GM21619 (cell line): ENCODE measurements around the gene MELTF.

Source experiments
- ATAC-seq: cut with Tn5 transposase; IDR thresholded peaks from one replicate; pipeline ENCODE4 v1.9.1; 2021; ENCODE audit not compliant: unreplicated experiment

The MELTF gene

GRCh38 chr3:197010556-197011351 lies 18.9 kb downstream of the MELTF start:
- no peak for ATAC-seq

DNA sequence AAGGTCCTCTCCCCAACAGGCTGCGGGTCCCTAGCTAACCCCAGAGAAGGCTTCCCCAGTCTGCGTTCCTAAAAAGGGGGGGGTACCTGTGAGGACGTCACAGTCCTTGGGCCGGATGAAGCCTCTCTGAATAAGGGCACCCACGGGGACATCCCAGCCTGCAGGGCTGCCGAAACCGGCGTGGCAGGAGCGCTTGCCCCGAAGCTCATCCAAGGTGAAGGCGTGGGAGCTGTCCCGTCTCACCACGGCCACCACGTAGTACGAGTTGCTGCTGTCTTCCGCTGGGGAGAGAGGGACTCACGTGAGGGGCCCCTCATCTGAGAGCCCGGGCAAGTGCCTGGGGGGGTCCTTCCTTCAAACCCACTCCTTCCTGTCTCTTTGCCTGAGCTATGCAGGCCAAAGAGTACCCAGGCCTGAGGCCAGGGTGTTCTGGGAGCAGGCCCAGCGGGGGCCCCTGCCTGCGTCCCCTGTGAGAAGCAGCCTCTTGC lies 20.0 kb downstream of the MELTF start:
- ATAC-seq: no peak

GRCh38 chr3:197008436-197009209 lies 21.0 kb downstream of the MELTF start:
- ATAC-seq: no peak

DNA sequence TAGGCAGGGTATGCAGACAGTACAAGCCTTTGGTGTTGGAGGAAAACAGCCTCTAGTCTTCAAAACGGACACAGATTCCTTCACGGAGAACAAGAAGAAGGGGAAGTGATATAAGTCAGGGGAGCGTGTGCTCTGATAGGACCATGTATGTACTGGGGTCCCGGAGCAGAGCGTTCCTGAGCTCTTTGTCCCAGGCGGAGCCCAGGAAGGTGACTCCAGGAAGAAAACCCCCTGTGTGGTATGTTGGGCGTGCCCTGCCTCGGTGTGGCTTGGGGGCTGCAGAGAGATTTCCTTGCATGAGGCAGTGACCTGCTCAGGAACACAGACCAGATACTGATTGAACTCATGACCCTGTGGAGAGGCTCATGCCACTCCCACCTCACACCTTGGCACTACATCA lies 21.7 kb downstream of the MELTF start:
- no peak for ATAC-seq

- no peak for ATAC-seq
Measured at GRCh38 chr3:197007296-197007940, 22.2 kb downstream of the MELTF start.

GRCh38 chr3:197006860-197007259 lies 22.8 kb downstream of the MELTF start:
- no peak for ATAC-seq

DNA sequence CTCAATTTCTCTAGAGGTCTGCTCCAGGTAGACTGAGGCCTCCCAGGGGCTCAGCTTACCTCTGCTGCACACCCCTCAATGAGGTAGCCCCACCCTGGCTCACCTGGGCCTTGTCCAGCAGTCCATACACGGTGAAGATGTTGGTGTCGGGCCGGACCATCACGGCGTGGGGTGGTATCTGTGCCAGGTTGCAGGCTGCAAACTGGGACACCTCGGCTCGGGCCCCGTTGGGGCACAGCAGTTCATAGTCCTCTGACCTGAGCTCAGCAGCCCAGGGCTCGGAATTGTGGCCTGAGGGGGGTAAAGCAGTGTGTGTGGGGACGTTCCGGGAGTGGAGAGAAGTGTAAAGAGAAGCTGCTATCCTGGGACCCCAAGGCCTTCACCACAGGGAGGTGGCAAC lies 23.2 kb downstream of the MELTF start:
- ATAC-seq: no peak

GRCh38 chr3:197003461-197004385 lies 25.9 kb downstream of the MELTF start:
- ATAC-seq: no peak

GRCh38 chr3:197002701-197003454 lies 26.7 kb downstream of the MELTF start:
- ATAC-seq: peak; percentile 65

- peak; percentile 20 for ATAC-seq
Measured at GRCh38 chr3:197001972-197002700, 27.5 kb downstream of the MELTF start.

DNA sequence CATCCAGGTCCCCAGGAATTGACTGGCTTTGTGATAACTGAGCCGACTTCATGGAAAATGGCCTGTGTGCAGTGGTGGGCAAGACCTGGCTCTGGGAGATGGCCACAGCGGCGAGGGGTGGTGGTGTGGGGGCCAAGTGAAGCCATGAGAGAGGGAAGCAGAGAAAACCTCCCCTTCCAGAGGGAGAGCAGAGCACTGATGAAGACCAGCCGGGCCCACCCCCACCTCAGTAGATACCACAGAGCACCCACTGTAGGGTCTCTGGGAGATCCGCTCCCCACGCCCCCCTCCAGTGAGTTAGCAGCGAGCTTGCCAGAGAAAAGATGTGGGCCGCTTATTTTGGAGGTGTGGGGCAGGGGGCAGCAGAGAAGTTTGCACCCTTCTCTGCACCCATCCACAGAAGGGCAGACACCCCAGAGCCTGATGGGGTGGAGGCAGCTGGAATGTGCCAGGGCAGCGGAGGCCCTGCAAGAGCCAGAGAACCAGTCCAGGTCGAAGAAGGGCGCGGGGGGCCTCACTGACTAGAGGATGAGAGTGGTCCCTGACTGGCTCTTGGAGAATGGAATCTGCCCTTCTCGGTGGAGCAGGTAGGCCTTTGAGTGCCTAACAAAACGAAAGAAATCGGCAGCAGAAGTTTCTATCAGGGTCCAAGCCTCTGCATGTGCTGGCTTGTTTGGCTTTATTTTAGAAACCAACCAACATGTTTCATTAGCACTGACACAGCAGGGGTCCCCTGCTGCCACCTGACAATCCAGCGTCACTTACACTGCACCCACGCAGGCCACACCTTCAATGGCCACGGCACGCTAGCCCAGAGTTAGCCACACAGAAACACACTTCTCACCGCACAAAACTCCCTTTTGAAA lies 28.3 kb downstream of the MELTF start:
- ATAC-seq: no peak

DNA sequence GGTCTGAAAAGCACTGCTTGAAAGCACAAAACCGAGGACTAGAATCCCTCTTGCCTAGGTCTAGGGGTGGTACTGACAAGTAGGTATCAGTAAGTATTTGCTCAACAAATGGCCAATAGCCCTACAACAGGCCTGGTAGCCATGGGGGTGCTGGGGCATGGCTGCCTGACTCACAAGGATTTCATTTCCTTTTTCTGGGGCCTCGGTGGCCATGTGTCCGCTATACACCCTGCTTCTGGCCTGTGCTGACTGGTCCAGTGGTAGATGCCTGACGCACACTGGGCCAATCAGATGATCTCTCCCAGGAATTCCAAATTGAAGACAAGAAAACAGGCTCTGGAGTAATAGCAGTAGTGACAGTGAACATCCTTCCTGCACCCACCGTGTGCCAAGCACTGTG lies 29.4 kb downstream of the MELTF start:
- ATAC-seq: no peak

DNA sequence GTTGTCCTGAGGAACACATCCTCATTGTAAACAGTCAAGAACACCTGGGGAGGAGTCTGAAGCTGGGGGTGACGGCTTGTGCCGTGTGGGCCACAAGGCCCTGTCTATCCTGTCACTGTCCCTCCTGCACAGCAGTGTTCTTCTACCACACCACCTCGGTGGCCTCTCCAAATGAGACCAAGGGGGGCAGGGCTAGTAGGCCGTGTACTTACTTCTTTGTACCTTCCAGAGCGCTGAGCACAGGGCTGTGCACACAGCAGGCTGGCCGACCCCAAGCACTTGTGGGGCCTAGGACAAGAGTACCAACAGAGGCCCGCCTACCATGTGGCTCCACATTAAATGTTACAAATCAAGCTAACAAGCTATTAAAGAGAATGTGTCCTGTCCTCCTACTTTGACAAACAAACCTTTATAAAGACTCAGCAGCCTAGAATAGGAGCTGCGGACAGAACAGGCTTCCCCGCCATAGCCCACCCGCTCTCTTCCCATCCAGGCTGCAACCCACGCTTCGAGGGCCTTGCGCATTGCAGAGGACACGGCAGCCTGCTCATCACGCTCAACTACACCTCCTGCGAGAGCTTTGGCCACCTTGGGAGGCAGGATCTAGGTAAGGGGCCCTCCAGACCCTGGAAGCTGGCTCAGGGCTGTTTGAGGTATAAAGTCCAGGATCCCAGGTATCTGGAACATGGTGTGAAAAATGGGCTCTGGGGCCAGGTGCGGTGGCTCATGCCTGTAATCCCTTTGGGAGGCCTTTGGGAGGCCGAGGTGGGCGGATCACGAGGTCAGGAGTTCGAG lies 30.5 kb downstream of the MELTF start:
- no peak for ATAC-seq

GRCh38 chr3:196997311-196997710 lies 32.3 kb downstream of the MELTF start:
- no peak for ATAC-seq

- no peak for ATAC-seq
Measured at GRCh38 chr3:196996454-196997265, 33.0 kb downstream of the MELTF start.

GRCh38 chr3:196995646-196996355 lies 33.8 kb downstream of the MELTF start:
- ATAC-seq: no peak
